ENCODE data around the gene HOXB1.
A peak's percentile ranks its signal among the peaks of the same experiment; 100 is the strongest.

HOXB1 gene

DNA sequence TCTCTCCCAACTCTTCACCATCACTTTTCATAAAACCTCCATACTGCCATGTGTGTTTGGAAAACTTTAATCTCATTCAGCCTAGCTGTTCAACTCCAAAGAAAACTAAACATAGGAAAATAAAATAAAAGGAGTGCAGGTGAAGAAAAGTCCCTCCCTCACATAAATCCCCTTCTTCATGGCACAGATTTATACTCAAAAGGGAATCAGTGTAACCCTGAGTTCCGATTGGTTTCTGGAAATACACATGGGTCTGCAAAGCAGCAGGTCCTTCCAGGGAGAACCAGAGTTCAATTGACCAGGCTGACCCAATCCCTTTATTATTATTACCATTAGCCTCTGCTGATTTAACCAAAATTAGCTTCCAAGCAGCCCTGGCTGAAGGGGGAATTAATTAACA lies 23.0 kb upstream of the HOXB1 start:
- DNase-seq, result no peak

GRCh38 chr17:48553190-48553547 lies 22.4 kb upstream of the HOXB1 start:
- DNase-seq, result no peak

GRCh38 chr17:48552466-48553189 lies 21.8 kb upstream of the HOXB1 start:
- no peak for DNase-seq

DNA sequence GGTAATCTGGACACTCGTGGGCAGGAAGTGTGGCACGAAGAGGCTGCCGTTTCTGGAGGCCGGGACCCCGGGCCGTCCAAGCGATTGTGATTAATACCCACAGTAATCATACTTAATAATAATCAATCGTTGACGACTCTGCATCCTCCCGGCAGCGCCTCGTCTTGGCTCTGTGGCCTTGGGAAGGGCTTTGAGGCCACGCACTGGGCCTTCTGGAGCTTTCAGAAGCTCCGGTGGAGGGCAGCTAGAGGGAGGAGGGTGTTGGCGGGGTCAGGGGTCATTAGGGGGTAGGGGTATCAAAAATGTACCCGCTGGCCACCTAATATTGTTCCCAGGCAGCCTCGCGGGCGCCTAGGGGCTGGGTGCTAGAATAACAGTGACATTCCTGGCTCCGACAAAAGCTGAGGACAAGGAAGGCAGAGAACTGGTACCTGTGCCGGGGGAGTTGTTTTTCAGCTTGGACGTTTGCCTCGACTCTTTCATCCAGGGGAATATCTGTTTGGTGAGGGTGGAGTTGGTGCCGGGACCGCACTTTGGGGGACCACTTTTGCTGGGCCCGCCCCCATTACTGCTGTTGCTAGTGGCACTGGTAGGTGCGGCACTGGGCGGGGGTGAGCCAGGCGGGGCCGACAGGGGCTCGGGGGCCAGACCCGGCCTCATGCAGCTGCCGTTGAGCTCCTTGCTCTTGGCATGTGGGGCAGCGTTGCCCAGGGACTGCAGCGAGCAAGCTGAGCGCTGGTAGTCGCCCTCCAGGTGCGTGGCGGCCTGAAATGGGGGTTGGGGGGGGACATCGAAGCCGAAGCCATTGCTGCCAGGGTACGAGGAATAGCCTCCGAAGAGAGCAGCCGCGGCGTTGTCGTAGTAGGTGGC lies 21.0 kb upstream of the HOXB1 start:
- DNase-seq, result no peak

GRCh38 chr17:48551214-48551555 lies 20.4 kb upstream of the HOXB1 start:
- no peak for DNase-seq

DNA sequence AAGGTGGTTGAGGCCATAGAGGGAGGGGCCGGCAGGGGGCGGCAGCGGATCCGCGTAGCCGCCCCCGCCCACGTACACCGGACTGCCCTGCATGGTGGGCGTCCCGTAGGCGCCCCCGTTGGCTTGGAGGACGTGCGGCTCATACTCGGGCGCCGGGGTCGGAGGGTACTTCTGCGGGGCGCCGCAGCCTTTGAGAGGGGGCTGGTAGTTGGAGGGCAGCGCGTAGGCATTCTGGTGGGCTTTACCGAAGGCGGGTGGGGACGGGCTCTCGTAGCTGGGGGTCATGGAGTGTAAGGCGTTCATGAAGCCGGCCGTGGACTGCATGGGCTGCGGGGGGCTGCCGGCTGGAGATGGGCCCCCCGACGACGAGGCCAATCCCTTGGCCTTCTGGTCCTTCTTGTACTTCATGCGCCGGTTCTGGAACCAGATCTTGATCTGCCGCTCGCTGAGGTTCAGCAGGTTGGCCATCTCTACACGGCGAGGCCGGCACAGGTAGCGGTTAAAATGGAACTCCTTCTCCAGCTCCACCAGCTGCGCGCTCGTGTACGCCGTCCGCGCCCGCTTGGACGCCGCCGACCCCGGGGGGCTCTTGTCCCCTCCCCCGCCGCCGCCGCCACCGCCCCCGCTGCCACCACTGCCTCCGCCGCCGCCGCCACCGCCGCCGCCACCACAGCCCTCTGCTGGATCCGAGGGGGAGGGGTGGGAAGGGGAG lies 19.8 kb upstream of the HOXB1 start:
- no peak for DNase-seq

- no peak for DNase-seq
Measured at GRCh38 chr17:48549914-48550501, 19.2 kb upstream of the HOXB1 start.

DNA sequence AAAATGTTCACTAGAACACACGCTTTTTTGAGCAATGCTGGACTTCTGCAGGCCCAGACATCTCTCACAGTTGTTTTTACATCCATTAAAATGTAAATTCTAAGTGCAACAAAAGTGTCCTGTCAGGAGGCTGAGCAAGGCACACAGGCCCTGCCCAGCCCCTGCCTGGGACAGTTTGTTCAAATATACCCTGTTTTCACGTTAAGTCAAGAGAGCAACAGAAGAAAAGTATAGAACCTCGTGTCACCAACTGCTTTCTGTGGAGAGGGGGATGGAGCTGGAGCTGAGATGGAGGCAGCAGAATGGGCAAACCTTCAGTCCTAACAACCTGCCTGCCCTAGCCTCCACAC lies 18.4 kb upstream of the HOXB1 start:
- DNase-seq, result no peak

- DNase-seq, result no peak
Measured at GRCh38 chr17:48548523-48549280, 17.9 kb upstream of the HOXB1 start.

DNA sequence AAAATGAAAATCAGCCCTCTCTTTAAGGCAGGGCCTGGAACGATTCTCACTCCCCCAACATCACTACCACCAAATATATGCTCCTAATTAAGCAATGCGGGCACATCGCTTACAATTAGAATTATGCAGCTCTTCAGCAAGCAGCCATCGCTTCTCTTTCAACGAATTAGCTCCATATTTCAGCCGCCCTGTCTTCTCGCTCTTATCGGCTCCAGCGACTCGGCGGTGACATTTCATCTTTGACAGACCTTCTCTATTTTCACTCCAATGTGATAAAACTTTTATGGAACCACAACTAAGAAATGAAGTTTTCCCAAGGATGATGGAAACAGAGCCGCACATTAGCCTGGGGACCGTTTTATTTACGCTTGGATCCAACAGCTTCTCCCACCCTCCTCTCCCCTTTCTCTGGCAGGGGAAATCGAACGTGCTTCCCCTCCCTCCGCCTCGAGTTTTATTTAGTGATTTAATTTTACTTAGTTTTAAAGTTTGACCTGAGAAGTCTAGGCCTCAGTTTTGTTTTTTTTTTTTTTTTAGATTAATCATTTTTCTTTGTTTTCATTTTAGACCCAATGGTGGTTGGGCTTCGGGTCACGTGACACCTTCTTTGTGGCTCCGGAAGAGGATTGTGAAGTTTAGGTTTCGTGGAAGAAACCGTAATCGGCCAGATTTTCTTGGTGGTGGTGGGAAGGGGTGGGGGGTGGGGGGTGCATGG lies 17.2 kb upstream of the HOXB1 start:
- no peak for DNase-seq

DNA sequence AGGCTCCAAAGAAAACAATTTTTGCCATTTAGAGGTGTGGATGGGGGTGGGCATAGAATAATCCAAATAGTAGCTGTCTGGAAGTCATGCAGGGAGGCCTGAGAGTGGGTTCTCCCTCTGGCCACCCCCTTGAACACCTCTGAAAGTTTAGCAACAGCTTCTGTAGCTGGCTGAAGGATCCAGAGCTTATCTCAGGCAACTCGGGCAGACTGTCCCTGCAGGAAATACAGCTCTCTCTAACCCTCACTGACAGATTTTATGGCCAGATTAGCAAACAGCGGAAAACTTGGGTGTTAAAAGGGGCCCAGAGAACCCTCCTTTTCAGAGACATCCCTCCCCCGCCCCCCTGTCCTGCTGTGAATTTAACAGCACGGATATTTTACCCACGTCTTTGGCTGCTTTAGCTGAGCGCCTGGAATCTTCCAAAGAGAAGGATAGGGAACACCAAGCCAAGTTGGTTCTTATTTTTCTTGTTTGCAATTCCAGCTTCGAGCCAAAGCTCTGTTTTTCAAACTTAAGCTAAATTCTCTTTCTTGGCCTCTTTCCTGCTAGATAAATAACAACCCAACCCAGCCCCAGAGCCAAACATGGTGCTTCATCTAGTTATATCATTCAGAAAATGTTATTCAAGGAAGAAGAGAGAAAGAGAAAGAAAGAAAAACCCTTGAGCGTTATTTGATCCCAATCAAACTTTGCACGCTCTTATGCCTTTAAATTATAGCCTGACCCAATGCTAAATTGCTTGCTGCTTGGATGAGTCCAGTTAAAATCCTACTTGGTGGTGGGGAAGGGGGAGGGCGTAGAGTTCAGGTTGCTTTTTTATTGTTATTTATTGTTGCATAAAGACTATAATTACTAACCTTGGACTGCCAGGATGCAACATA lies 16.4 kb upstream of the HOXB1 start:
- DNase-seq, result no peak

DNA sequence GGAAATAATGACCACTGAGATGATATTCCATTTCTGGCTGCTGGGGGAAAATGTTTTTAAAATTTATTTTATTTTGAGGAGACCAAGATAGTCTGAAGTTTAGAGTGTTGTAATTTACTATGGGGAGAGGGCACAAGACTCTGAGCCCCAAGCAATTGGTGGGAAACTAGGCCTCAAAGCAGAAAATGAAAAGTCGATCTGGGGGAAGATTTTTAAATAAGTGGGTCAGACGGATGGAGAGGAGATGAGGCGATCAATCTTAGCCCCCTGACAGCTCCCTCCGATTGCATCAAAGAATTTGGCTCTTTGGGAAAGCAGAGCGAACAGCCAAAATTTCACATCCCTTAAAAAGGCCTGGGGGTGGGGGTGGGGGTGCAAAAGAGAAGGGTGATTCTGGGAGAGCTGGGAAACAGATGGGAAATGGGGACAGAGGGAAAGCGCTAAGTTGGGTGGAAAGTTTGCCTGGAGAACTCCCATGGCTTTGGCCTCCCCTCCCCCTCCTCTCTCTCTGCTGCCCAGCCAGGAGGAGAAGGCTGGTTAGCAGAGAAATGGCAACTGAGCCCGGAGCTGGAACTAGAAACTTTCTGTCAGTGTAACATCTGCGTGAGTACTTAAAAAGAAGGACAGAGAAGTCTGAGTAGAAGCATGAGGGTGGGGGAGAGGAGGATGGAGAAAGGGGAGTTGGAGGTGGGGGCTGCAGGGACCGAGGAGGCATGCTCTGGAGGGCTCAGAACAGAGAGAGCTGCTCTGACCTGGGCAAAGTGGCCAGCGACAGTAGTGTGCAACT lies 15.5 kb upstream of the HOXB1 start:
- DNase-seq, result no peak

- no peak for DNase-seq
Measured at GRCh38 chr17:48545539-48545938, 14.7 kb upstream of the HOXB1 start.

GRCh38 chr17:48545022-48545375 lies 14.2 kb upstream of the HOXB1 start, which contains the start of gene HOXB2:
Gene HOXB2, minus strand, starts transcription at chr17:48545109. Its CDS starts 198 bp downstream, at chr17:48544911.
- DNase-seq, result no peak

DNA sequence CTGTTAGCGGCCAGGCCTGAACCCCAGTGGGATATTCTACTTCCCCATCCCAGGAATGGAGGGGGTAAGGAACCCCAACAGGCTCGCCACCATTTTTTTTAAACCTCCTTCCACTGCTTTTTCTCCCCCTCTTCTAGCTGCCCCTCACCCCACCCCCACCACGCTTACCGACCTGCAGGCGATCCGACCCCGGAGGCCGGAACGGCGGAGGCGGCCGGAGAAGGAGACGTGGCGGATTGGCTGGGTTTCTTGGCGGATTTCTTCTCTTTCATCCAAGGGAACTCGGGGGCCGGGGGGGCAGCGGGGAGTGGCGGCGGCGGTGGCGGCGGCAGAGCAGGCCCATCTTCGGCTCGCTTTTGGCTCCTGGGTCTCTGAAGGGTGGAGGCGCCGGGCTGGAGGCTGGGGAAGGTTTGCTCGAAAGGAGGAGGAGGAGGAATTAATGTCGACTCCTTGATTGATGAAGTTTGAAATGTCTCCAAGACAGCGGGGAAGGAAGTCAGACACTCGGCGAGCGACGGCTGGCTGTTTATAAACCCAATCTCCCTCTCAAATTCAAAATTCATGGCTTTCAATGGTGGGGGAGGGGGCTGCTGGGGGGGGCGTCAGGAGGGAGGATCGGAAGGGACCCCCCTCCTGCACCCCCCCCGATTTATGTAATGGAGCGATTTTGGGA lies 13.7 kb upstream of the HOXB1 start:
- no peak for DNase-seq

- DNase-seq, result peak; percentile 55
Measured at GRCh38 chr17:48543854-48544348, 13.1 kb upstream of the HOXB1 start.

GRCh38 chr17:48543107-48543853 lies 12.5 kb upstream of the HOXB1 start:
- peak; percentile 58 for DNase-seq

GRCh38 chr17:48542698-48543106 lies 11.9 kb upstream of the HOXB1 start:
- DNase-seq, result no peak
